CD4-positive, alpha-beta T cell treated with Interleukin-21 for 1 hour (primary cell): ENCODE measurements around the gene GPER1.

Experiments used
- DNase-seq: peaks from one replicate; pipeline ENCODE4 v3.0.0-alpha.2; 2020

Gene GPER1

DNA sequence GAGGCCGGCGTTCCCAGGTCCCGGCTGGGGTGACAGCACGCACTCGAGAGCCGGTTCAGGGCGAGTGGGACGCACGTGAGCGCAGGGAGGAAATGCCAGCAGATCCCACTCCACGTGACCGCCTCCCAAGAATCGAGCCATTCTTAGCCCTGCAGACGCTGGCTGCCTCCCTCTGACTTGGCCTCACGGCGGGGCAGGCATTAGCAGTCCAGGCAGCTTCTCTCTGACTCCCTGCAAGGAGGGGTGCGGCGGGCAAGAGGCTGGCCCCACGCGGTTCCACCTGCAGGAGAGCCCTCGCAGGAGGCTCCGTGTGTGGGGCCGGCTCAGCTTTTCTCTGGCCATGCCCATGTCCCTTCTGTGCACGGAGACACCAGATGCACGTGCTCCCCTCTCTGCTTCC is 33.5 kb upstream of the GPER1 start:
- no peak for DNase-seq

DNA sequence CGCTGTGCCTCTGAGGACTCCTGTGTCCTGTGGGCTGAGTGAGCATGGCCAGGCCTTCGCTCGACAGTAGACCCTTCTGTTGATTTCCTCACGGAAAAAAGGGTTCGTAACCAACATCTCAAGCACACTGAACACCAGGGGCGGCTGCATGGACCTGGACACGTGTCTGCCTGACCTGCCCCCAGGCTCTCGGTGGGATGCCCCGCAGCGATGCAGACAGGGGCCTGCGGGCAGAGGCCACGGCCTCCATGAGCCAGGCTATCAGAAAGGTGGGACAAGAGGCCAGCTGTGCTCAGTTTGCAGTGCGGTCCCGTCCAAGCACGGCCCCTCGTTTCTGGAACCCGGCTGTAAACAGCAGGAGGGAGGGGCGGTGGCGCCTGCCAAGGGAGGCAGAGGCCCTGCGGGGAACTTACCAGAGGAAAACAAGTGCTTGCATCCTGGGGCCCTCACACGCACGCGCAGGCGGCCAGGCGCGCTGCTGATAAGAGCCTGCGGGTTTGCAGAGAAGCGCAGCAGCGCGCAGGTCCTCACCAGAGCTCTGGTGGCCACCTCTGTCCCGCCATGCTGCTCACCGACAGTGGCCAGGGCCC is 33.0 kb upstream of the GPER1 start:
- peak; percentile 46 for DNase-seq

DNA sequence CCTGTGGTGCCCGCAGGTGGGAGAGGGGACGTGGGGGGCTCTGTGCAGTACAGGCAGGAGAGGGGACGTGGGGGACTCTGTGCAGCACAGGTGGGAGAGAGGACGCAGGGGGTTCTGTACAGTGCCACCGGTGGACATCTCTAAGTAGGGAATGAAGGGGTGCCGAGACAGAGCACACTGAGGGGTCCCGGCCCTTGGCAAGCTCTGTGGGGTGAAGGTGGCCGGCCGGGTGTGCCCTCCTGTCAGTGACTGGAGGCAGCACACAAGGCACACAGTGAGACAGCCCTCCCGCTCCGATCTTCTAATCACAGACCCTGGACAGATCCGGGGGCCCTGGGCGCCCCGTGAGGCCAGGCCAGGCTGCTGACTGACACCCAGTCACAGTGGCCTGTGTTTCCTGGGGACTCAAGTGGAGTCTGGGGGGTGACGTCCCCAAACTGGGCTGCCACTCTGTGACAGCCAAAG is 32.4 kb upstream of the GPER1 start:
- DNase-seq, result no peak

DNA sequence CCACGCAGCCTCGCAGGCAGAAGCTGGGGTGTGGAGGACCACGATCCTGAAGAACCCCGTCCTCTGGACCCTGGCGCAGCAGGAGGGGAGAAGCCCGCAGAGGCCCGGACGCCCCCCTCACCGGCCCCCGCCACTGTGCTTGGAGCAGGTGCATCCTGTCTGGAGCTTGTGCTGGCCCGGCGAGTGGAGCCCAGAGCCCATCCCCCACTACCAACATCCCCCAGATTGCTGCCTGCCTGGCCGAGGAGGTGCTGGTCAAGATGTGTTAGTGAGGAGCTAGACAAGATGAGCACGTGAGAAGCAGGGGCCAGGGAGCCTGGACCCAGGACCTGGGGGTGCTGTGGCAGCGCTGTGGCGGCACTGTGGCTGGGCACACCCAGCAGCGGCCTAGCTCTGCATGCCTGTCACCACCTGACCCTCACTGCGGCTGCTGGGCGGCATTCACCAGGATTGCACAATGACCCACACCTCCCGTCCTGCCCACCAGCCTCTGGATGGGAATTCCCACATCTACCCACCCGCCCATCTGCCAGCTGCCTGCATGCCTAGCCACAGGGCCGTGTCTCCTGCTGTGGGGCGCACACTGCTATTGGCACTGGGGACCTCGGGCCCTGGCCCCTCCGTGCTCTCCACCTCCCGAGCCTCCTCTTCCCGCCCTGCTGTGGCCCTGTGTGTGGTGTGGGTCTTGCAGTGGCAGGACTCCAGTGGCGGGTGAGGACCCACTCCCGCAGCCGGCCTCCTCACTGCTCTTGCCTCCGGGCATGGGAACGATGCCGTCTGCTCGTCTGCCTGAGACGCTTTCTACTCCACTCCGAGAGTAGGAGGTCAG is 31.7 kb upstream of the GPER1 start:
- peak; percentile 12 for DNase-seq

DNA sequence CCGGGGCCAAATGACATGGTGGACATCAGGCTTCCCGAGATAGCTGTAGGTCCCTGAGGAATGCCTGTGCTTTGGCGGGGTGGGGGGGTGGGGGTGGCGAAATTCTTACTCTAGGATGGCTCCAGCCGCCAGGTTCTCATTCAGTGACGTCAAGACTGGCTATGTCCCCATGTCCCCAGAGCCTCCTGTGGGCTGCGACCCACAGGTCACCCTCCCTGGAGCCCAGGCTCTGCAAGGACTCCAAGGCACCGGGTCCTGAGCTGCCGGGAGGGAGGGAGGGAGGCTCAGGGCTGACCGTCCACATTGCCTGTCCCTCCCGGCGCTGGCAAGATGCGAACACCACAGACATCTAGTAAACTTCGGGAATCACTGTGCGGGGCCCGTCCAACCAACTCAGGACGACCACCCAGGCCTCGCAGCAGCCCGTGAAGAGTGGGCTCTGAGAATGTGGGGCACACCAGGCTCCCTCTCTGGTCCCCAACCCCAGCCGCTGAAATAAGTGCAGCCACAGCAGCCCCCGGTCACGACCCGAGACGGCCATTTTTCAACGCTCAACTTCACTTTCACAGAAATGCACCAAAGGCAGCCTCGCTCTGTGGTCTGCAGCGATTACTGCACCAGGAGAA is 31.0 kb upstream of the GPER1 start:
- no peak for DNase-seq

DNA sequence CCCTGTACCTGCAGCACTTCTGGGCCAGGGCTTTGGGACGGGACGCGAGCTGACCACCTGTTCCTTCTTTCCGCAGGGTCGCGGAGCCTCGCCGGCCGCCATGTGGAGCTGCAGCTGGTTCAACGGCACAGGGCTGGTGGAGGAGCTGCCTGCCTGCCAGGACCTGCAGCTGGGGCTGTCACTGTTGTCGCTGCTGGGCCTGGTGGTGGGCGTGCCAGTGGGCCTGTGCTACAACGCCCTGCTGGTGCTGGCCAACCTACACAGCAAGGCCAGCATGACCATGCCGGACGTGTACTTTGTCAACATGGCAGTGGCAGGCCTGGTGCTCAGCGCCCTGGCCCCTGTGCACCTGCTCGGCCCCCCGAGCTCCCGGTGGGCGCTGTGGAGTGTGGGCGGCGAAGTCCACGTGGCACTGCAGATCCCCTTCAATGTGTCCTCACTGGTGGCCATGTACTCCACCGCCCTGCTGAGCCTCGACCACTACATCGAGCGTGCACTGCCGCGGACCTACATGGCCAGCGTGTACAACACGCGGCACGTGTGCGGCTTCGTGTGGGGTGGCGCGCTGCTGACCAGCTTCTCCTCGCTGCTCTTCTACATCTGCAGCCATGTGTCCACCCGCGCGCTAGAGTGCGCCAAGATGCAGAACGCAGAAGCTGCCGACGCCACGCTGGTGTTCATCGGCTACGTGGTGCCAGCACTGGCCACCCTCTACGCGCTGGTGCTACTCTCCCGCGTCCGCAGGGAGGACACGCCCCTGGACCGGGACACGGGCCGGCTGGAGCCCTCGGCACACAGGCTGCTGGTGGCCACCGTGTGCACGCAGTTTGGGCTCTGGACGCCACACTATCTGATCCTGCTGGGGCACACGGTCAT is 30.3 kb upstream of the GPER1 start:
- no peak for DNase-seq

DNA sequence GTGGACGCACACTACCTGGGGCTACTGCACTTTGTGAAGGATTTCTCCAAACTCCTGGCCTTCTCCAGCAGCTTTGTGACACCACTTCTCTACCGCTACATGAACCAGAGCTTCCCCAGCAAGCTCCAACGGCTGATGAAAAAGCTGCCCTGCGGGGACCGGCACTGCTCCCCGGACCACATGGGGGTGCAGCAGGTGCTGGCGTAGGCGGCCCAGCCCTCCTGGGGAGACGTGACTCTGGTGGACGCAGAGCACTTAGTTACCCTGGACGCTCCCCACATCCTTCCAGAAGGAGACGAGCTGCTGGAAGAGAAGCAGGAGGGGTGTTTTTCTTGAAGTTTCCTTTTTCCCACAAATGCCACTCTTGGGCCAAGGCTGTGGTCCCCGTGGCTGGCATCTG is 29.6 kb upstream of the GPER1 start:
- DNase-seq, result no peak

DNA sequence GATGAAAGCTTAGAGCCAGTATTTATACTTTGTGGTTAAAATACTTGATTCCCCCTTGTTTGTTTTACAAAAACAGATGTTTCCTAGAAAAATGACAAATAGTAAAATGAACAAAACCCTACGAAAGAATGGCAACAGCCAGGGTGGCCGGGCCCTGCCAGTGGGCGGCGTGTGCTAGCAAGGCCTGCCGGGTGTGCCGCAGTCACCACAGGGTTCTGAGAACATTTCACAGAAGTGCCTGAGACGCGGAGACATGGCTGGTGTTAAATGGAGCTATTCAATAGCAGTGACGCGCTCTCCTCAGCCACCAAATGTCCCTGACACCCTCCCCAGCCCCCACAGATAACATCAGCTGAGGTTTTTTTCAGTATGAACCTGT is 29.1 kb upstream of the GPER1 start:
- peak; percentile 32 for DNase-seq

DNA sequence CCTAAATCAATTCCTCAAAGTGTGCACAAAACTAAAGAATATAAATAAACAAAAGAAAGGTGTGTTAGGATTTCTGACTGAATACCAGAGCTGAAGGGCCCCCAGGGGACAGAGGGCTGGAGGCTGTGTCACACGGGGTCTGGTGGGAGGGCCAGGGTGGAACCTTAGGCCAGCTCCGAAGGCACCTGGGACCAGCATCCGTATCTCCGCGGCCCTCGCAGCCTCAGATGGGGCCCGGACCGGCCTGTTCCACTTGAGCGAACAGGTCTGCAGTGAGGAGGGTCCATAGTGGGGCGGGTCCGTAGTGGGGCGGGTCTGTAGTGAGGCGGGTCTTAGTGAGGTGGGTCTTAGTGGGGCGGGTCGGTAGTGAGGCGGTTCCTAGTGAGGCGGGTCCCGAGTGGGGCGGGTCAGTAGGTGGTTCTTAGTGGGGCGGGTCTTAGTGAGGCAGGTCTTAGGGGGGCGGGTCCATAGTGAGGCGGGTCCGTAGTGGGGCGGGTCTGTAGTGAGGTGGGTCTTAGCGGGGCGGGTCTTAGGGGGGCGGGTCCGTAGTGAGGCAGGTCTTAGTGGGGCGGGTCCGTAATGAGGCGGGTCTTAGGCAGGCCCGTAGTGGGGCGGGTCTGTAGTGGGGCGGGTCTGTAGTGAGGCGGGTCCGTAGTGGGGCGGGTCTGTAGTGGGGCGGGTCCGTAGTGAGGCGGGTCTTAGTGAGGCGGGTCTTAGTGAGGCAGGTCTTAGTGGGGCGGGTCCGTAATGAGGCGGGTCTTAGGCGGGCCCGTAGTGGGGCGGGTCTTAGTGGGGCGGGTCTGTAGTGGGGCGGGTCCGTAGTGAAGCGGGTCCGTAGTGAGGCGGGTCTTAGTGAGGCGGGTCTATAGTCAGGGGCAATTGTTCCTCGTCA is 28.5 kb upstream of the GPER1 start:
- peak; percentile 27 for DNase-seq

DNA sequence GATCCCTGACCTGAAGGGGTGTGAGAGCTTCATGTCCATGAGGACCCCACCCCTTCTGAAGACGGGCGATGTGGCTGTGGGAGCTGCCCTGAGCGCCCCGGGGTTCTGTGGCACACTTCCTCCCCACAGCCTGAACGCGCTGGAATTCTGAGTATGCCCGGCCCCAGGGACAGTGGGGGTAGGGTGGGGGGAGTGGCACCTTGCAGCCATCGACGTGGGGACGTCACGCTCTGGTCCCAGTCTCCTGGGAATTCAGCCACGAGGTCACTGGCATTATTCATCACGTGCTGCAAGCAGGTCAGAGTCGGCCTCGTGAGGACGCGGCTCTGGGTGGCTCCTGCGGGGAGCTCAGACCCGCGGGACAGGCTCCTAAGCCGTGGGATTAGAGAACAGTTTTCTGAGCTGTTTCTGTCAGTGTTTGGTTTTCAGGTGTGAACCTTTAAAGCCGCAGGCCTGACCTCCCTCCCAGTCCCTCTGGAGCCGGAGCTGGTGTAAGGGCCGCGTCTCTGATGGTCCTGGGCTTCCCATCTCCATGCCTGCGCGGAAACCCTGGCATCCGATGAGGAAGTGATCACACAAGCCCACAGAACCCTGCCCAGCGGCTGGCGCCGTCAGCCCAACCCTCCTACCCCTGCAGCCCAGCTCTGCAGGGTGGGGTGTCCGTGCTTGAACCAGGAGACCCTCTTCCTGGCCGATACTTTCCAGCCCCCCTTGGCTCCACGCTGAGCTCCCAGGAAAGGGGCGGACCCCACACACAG is 27.4 kb upstream of the GPER1 start:
- no peak for DNase-seq

DNA sequence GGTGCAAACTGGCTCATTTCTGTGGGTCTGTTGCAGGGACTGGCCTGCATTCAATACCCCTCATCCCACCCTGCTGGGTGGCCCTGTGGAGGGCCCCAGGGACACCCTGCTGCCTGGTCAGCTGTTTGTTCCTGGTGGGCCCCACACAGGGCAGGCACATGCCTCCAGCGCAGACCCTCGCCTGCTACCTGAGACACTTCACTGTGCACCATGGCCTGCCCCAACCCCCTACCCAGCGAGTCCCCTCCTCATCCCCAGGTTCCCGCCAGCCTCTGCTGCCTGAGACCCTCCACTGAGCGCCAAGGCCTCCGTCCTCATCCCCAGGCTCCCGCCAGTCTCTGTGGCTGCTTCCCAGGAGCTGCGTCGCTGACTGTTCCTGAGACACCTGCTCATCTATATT is 26.7 kb upstream of the GPER1 start:
- DNase-seq, result no peak

DNA sequence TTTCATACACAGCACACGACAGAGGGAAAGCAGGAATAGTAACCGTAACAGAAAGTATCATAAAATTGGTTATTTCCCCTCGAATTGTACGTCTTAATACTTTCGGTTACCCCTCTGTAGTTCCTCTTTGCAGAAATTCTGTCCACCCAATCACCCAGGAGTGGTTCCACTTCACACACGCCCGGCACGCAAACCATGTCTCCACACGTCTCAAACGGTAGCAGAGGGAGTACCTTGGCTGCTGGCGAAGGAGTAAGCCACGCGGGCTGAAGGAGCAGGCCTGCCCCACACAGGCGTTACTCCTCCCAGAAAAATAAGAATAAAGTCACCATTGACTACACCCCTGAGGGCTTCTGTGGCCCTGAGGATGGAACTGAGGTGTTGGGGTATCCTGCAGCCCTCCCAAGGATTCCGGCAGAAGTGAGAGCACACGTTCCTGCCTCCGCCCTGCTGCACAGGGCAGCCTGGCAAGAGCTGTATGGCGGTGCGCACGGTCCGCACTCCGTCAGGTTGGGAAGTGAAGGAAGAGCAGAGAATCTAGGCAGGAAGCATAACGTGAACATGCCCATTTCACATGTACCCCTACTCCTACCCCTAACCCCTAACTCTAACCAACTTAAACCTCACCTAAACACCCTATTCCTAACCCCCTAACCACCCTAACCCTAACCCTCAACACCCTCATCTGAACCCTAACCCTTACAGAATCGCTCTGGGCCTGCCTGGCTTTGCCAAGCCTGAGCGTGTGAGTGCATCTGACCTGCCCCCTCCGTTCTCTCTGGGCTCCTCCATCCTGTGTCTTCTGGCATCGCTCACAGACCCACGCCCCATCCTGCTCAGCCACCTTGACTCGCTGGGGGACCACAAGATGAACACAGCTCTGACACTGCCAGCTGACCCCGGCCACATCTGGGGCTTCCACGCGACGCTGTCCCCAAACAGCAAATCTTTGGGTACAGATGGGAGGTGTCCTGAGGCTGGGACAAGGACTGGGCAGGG is 25.3 kb upstream of the GPER1 start:
- DNase-seq, result no peak

DNA sequence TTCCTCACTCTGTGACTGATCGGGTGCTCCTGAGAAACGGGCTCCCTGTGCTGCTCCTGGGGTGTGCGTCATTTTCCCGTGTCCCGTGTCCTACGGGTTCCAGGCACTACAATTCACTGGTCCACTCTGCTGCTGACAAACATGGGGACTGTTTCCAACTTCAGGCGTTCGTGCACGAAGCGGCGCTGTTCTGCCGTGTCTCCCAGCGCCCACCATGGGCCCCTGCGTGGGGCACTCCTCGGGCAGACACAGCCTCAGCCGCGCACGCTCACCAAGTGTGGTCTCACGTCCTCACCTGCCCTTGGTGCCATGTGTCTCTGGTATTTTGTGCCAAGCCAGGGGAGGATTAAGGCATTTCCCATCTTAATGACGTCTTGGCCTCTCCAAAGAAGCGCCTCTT is 24.6 kb upstream of the GPER1 start:
- DNase-seq, result no peak

DNA sequence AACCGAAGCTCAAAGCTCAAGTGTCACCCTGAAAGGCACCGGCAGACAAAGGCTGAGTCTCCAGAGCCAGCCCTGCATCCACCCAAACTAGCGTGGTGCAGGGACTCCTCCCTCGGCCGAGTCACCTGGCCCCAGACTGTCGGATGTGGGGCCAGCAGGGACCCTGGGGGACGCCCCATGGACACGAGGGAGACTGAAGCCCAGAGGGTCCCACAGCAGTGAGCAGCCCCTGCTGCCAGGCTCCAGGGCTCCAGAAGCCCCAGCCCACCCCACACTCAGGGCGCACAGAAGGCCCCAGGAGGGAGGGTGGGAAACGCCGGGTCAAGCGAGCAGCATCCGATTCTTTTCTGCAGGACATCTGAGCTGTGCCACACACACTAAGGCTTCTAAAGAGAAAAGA is 23.3 kb upstream of the GPER1 start:
- DNase-seq, result no peak

DNA sequence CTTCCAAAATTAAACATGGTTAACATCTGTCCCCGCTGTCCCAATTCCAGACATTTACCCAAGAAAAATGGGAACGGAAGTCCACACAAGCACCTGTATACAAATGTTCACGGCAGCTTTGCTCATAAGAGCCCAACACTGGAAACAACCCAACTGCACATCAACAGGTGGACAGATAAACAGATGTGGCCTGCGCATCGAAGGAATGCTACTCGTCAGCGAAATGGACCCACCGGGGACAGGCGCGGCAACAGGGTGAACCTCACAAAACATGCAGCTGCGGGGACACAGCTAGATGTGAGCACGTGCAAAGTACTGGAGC is 22.7 kb upstream of the GPER1 start:
- no peak for DNase-seq

DNA sequence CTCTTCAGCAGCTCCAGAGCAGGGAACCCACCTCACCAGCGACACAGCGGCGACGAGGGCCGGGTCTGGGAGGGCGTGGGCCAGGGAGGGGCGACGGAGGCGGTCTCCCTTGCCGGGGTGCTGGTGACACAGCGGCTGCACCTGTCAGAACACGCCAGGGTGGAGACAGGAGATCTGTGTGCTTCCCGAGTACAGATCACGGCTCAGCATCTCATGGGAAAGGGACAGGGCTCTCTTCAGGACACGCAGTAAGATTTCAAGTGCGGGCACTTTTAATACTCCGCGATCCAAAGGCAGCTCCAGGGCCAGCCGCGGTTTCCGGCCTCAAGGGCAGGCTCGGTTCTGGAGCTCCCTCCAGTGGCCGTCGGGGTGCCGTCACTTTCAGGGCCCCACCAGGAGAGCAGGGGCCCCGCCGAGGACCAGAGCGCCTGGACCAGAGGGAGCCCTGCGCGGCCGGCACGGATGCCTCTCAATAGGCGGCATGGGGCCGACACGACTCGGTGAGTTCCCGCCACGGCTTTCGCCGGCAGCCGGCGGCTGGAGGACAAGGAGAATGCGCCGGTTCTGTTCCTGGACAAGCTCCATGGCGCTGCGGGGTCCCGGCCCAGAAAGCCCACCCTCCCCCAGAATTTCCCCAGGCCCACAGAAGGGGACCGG is 22.2 kb upstream of the GPER1 start:
- DNase-seq, result peak; percentile 84

DNA sequence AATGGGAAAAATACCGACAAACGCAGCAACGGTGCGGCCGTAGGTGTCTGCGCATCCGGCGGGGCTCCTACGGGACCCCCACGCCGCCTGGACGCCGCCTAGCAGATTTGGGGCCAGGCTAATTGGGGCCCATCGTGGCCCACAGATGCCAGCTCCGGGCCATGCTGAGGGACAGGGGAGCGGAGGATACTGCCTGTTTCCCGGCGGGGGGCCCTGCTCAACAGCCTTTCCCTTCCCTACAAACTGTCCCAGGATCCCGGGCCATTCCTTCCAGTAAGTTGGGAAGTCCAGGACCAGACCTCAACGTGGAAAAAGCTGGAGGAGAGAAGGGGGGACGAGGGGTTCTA is 21.7 kb upstream of the GPER1 start:
- no peak for DNase-seq

DNA sequence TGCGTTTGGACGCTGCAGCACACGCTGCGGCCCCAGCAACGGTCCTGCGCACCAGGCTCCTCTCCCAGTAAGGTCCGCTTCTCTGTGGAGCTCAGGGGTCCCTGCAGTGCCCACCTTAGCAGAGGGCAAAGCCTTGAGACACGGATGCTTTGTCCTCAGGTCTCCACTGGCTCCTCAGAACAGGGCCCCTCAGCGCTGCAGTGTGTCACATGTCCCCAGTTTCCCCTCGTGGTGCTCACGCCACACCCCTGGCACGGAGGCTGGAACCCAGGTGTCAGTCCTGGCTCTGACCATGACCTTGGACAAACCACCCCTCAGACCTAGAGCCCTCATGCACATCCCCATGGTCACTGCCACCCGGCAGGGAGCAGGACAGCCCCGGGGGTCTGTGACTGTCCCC is 19.9 kb upstream of the GPER1 start:
- no peak for DNase-seq

DNA sequence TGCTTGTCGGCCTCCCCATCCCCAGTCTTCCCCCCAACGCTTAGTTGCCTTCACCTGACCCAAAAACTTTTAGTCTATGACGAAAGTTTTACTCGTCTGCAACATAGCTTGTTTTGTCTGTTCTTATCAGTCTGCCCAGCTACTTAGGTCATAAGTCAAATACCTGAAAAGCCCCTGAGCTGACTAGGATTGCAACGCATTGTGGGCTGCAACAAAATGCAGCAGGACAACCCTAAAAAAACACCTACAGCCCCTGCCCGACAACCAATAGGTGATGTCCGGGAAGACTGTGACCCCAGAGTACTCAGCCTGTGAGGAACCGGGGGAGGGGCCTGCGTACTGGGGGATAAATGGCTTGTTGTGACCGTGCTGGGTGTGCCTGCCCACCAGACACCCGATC is 19.3 kb upstream of the GPER1 start:
- no peak for DNase-seq

DNA sequence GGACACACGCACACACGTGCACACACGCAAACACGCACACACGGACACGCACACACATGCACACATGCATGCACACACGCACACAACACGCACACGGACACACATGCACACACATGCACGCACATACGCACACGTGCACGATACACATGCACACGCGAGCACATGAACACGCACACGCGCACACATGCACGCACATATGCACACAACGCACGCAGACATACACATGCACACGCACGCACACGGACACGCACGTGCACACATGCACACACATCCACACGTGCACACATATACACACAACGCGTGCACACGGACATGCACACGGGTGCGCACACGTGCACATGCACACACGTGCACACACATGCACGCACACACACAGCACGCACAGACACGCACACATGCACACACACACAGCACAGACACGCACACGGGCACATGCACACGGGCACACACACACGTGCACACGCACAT is 17.3 kb upstream of the GPER1 start:
- DNase-seq, result no peak
